ENCODE measurements around the gene SLC22A2. TPM values are rescaled to one million over a fixed set of nuclear protein-coding genes. Genes with fewer than 3 reads are reported as not detected.

Gene SLC22A2
- total RNA-seq, 3 donors from 2014 or later: 0.16 TPM; not detected in 2

DNA sequence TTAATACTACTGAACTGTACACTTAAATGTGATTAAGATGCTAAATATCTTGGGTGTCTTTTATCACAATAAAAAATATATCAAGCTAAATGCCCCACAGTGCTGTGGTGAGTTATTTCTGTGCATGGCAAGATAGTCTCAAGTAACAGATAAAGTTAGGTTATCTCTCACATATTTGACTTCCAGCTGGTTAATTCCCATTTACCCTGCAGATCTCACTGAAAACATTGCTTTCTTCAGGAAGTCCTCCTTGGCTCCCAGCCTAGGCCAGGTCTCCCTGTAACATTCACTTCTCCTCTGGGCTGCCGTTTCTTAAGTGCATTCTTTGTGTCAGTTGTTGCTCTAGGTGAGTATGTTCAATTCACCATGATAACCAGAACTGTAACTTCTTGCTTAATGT, 77.9 kb downstream of the SLC22A2 start:
- Histone ChIP-seq H3K9me3 (no peaks in the 10 kb centered on the region), H3K36me3 (ENCODE audit: low read depth) (no peaks in the 10 kb centered on the region)
- intact Hi-C loops (cut with DNase I, micrococcal nuclease): no loop called here

DNA sequence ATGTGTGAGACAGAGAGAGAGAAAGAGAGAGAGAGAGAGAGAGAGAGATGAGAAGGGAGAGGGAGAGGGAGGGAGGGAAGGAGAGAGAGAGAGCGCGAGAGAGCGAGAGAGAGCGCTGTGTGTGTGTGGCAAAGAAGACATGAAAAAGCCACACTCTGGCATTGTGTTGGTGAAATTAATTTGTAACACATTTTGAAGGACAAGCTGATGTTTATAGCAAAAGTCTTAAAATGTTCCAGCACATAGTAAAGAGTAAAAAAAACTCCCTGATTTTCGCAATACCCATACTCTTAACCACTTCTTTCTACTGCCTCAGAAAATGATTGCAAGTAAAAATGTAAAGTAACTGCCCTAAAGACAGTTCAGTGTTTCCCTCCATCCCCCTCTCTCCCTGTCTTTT, 80.3 kb downstream of the SLC22A2 start:
- DNase-seq (no peak), ATAC-seq (no peak)
- intact Hi-C loops (cut with DNase I, micrococcal nuclease): no loop called here
- no peaks in the 10 kb centered on the region for H3K36me3 ChIP-seq (ENCODE audit: low read depth)
- no peaks in the 10 kb centered on the region for H3K9me3 ChIP-seq
- no peak overlapping the region for H3K4me3 ChIP-seq
- TF ChIP-seq, protein P1, sequence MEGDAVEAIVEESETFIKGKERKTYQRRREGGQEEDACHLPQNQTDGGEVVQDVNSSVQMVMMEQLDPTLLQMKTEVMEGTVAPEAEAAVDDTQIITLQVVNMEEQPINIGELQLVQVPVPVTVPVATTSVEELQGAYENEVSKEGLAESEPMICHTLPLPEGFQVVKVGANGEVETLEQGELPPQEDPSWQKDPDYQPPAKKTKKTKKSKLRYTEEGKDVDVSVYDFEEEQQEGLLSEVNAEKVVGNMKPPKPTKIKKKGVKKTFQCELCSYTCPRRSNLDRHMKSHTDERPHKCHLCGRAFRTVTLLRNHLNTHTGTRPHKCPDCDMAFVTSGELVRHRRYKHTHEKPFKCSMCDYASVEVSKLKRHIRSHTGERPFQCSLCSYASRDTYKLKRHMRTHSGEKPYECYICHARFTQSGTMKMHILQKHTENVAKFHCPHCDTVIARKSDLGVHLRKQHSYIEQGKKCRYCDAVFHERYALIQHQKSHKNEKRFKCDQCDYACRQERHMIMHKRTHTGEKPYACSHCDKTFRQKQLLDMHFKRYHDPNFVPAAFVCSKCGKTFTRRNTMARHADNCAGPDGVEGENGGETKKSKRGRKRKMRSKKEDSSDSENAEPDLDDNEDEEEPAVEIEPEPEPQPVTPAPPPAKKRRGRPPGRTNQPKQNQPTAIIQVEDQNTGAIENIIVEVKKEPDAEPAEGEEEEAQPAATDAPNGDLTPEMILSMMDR (IDR thresholded peaks at IDR 0.05): no peak
- no peaks in the 10 kb centered on the region for H3K4me1 ChIP-seq (ENCODE audit: low read depth)

More for the DNA sequence above, 77.9 kb downstream of the SLC22A2 start:
- TF ChIP-seq, protein P1 (IDR thresholded peaks at IDR 0.05): no peak
- Histone ChIP-seq H3K4me1 (ENCODE audit: low read depth) (no peaks in the 10 kb centered on the region), H3K4me3 (no peak overlapping the region)
- no peak for DNase-seq
- ATAC-seq: no peak

DNA sequence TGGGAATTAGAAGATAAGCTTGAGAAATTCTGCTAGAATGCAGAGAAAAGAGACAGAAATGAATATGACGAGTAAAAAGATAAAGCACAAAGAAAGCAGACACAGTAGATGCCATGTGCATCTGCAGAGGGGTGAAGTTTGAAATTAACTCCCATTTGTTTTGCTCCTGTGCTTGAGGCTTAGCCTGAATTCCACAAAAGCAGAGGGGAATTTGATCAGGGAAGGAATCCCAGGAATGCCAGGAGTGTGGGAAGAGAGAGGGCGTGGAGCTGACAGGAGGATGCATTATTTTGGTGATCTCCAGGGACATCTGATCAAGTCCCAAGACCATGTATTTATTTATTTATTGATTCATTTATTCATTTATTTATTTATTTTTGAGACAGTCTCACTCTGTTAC, 81.4 kb downstream of the SLC22A2 start:
- no peaks in the 10 kb centered on the region for H3K9me3 ChIP-seq
- DNase-seq: no peak
- ATAC-seq: no peak
- no peak overlapping the region for H3K4me3 ChIP-seq
- no peaks in the 10 kb centered on the region for H3K36me3 ChIP-seq (ENCODE audit: low read depth)
- TF ChIP-seq, protein P1 (IDR thresholded peaks at IDR 0.05): no peak
- H3K4me1 ChIP-seq (ENCODE audit: low read depth): no peaks in the 10 kb centered on the region
- intact Hi-C loops (cut with DNase I, micrococcal nuclease): no loop called here

DNA sequence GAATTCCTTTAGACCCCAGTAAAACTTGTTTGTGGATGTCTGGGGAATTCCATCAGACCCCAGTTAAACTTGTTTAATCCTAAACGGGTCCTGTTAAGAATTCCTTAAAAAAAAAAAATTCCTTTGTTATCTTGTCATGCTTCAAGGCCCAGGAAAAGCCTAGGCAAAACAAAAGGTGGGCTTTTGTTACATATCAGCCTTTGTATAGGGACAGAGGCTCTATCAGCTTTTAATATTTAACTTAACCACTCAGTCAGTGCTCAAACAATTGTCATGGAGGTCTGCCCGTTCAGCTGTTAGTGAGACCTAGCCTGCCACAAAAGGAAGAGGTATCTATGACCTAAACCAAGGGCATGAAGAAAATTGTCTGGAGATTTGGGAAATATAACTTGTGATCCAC, 83.9 kb downstream of the SLC22A2 start:
- Histone ChIP-seq H3K36me3 (ENCODE audit: low read depth) (no peaks in the 10 kb centered on the region), H3K9me3 (no peaks in the 10 kb centered on the region), H3K4me1 (ENCODE audit: low read depth) (no peaks in the 10 kb centered on the region), H3K4me3 (no peak overlapping the region)
- intact Hi-C loops (cut with DNase I, micrococcal nuclease): no loop called here
- ATAC-seq: no peak
- TF ChIP-seq, protein P1 (IDR thresholded peaks at IDR 0.05): no peak
- no peak for DNase-seq

DNA sequence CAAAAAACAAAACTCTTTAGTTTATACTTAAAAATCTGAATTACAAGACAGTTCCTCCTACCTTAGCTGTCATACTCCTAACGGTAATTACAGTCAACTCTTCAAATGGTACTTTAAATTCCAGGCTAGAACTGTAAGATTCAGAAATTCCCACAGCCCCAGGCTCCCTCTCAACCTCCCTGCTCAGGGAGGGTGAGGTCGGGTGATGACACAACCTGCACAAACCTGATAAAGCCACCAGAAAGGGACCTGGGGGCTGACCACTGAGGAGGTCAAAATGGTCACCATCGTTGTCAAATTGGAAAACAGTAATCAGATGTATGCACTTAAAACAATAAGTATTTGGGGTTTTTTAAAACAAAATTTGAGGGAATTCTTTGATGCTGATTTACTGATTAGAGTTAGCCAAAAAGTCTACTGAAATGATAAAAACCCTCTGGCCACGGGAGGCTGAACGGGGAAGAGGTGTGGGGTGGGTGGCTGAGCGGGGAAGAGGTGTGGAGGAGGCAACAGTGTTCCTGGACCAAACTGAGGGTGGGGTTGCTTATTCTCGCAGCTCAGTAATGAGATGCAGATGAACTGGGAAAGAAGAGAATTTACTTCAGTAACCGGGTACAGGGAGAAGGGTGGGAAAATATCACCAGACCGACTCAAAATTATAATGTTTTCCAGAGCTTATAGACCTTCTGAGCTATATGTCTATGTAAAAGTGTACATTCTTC, 84.7 kb downstream of the SLC22A2 start:
- Histone ChIP-seq H3K9me3 (no peaks in the 10 kb centered on the region), H3K36me3 (ENCODE audit: low read depth) (no peaks in the 10 kb centered on the region), H3K4me3 (no peak overlapping the region), H3K4me1 (ENCODE audit: low read depth) (no peaks in the 10 kb centered on the region)
- ATAC-seq (no peak), DNase-seq (no peak)
- intact Hi-C loops (cut with DNase I, micrococcal nuclease): no loop called here
- TF ChIP-seq, protein P1 (IDR thresholded peaks at IDR 0.05): no peak
